Mesenchymal stem cell (in vitro differentiated cells and primary cell): ENCODE results near the gene CD302.

Source experiments
- DNase-seq: peaks from one replicate; pipeline ENCODE4 v3.0.0-alpha.2; 2013
- H2AFZ ChIP-seq: one replicate; pipeline ENCODE4 v1.6.1; 2013; ENCODE audit warnings: low read depth, mild to moderate bottlenecking, control low read depth, inconsistent platforms, low read length, moderate library complexity
- H2AK5ac ChIP-seq: 2 replicates; pipeline ENCODE4 v1.6.1; 2013; ENCODE audit warnings: low read length, moderate library complexity, mild to moderate bottlenecking, inconsistent platforms; ENCODE audit not compliant: severe bottlenecking
- H2BK120ac ChIP-seq: one replicate; pipeline ENCODE4 v1.6.1; 2013; ENCODE audit warnings: low read depth, mild to moderate bottlenecking, inconsistent platforms, low read length, moderate library complexity
- H2BK12ac ChIP-seq, 2 experiments: one replicate each; pipeline ENCODE4 v1.6.1; 2013; ENCODE audit warnings: inconsistent platforms in 2 of 2, low read length in 2 of 2, mild to moderate bottlenecking in 2 of 2, moderate library complexity in 2 of 2, control low read depth in 1 of 2
- H2BK15ac ChIP-seq: one replicate; pipeline ENCODE4 v1.6.1; 2013; ENCODE audit warnings: mild to moderate bottlenecking, low read depth, inconsistent platforms; ENCODE audit not compliant: poor library complexity, severe bottlenecking
- H2BK5ac ChIP-seq: 2 replicates; pipeline ENCODE4 v1.6.1; 2013; ENCODE audit warnings: low read depth, mild to moderate bottlenecking, low read length, control low read depth, inconsistent platforms; ENCODE audit not compliant: poor library complexity, severe bottlenecking
- H3K14ac ChIP-seq, 2 experiments: one replicate each; pipeline ENCODE4 v1.6.1; 2013; ENCODE audit warnings: inconsistent platforms in 2 of 2, low read length in 2 of 2, control low read depth in 1 of 2, mild to moderate bottlenecking in 1 of 2, moderate library complexity in 1 of 2
- H3K18ac ChIP-seq, 2 experiments: one replicate each; pipeline ENCODE4 v1.6.1; 2013; ENCODE audit warnings: inconsistent platforms in 2 of 2, low read length in 2 of 2, control low read depth in 1 of 2, low read depth in 1 of 2, mild to moderate bottlenecking in 1 of 2
- H3K23ac ChIP-seq, 2 experiments: one replicate each; pipeline ENCODE4 v1.6.1; 2013; ENCODE audit warnings: inconsistent platforms in 2 of 2, low read length in 2 of 2, mild to moderate bottlenecking in 2 of 2, moderate library complexity in 2 of 2, control low read depth in 1 of 2
- H3K27ac ChIP-seq: 2 replicates; pipeline ENCODE4 v1.5.1; 2013; ENCODE audit warnings: mild to moderate bottlenecking, moderate library complexity, low read length, control low read depth, inconsistent platforms; ENCODE audit not compliant: poor library complexity, severe bottlenecking
- H3K27me3 ChIP-seq, 2 experiments: 2 replicates each; pipeline versions ENCODE4 v1.6.1 to v1.7.0; 2013; ENCODE audit warnings: low read length in 2 of 2, mild to moderate bottlenecking in 2 of 2, moderate library complexity in 2 of 2, control low read depth in 1 of 2, inconsistent platforms in 1 of 2; ENCODE audit not compliant: control insufficient read depth in 1 of 2, insufficient read depth in 1 of 2
- H3K36me3 ChIP-seq, 2 experiments: 2 replicates each; pipeline versions ENCODE4 v1.6.1 to v1.7.0; 2013; ENCODE audit warnings: low read length in 2 of 2, control low read depth in 1 of 2, inconsistent platforms in 1 of 2, low read depth in 1 of 2, mild to moderate bottlenecking in 1 of 2; ENCODE audit not compliant: insufficient read depth in 2 of 2, control insufficient read depth in 1 of 2
- H3K4ac ChIP-seq, 2 experiments: one replicate each; pipeline ENCODE4 v1.6.1; 2013; ENCODE audit warnings: inconsistent platforms in 2 of 2, low read length in 2 of 2, mild to moderate bottlenecking in 2 of 2, moderate library complexity in 2 of 2, control low read depth in 1 of 2, low read depth in 1 of 2
- H3K4me1 ChIP-seq: 2 replicates; pipeline ENCODE4 v1.6.1; 2013; ENCODE audit warnings: low read depth, low read length, control low read depth; ENCODE audit not compliant: control insufficient read depth, insufficient read depth
- H3K4me2 ChIP-seq: 2 replicates; pipeline ENCODE4 v1.6.1; 2013; ENCODE audit warnings: low read length, mild to moderate bottlenecking, inconsistent platforms; ENCODE audit not compliant: poor library complexity, severe bottlenecking
- H3K4me3 ChIP-seq, 2 experiments: 2 replicates each; pipeline versions ENCODE4 v1.5.1 to v1.7.0; 2013; ENCODE audit warnings: low read length in 2 of 2, mild to moderate bottlenecking in 2 of 2, control low read depth in 1 of 2, low read depth in 1 of 2; ENCODE audit not compliant: insufficient read depth in 1 of 2
- H3K79me1 ChIP-seq: replicated peaks from 2 replicates; pipeline ENCODE4 v1.6.1; 2013; ENCODE audit warnings: mild to moderate bottlenecking, control low read depth, low read length, inconsistent platforms; ENCODE audit not compliant: poor library complexity, severe bottlenecking
- H3K9ac ChIP-seq: 2 replicates; pipeline ENCODE4 v1.7.0; 2013; ENCODE audit warnings: mild to moderate bottlenecking, low read length, moderate library complexity
- H3K9me3 ChIP-seq: 2 replicates; pipeline ENCODE4 v1.7.0; 2013; ENCODE audit warnings: mild to moderate bottlenecking, low read length; ENCODE audit not compliant: control insufficient read depth
- H4K8ac ChIP-seq: one replicate; pipeline ENCODE4 v1.6.1; 2013; ENCODE audit warnings: inconsistent platforms, mild to moderate bottlenecking, low read length, moderate library complexity
- H4K91ac ChIP-seq: one replicate; pipeline ENCODE4 v1.6.1; 2013; ENCODE audit warnings: mild to moderate bottlenecking, low read length, inconsistent platforms
- WGBS: methylation state at CpG from one replicate; pipeline ENCODE4 v1.1.7; 2013; ENCODE audit warnings: mixed read lengths; 5-methylcytosine and 5-hydroxymethylcytosine counted together

CD302 gene

DNA sequence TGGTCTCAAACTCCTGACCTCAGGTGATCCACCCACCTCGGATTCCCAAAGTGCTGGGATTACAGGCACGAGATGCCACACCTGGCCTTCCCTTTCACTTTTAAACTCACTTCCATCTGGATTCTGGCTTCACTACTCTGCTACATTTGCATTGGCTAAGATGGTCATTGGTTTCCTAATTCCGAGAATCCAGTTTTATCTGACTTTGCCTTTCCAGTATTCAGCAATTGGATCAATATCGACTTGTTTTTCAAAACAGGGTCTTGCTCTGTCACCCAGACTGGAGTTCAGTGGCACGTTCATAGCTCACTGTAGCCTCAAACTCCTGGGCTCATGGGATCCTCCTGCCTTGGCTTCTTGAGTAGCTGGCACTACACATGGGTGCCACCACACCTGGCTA is 4.7 kb upstream of the CD302 start:
- Histone ChIP-seq H3K23ac (no peak overlapping the region), H3K36me3 (no peaks in the 10 kb centered on the region), H3K4me2 (no peak overlapping the region), H3K4me1 (peaks cover 3% of the 10 kb centered on the region), H3K9me3 (no peaks in the 10 kb centered on the region), H3K27me3 (no peaks in the 10 kb centered on the region), H3K4ac (no peak overlapping the region), H3K4me3 (no peak overlapping the region), H2AFZ (no peak overlapping the region), H3K79me1 (peaks cover 1% of the 10 kb centered on the region), H4K8ac (no peak overlapping the region), H3K9ac (no peak overlapping the region), H2BK120ac (no peak overlapping the region), H3K14ac (no peak overlapping the region), H3K27ac (no peak overlapping the region), H2BK12ac (no peak overlapping the region), H3K18ac (no peak overlapping the region), H2AK5ac (no peak overlapping the region), H2BK15ac (no peak overlapping the region), H4K91ac (no peak overlapping the region), H2BK5ac (no peak overlapping the region)
- WGBS = 72% methylated on average over 5 of the region's 5 CpGs
- no peak for DNase-seq

DNA sequence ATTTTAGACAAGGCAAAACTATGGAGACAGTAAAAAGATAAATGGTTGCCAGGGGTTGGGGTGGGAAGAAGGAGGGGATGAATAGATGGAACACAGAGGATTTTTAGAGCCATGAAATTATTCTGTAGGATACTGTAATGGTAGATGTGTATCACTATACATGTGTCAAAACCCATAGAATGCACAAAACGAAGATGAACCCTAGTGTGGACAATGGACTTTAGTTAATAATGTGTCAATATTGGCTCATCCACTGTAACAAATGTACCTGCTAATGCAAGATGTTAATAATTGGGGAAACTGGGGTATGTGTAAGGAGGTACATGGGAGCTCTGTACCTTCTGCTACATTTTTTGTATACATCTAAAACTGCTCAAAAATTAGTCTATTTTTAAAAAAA is 1.8 kb upstream of the CD302 start:
- H3K27ac ChIP-seq = no peak overlapping the region
- H3K4me2 ChIP-seq = no peak overlapping the region
- no peak overlapping the region for H2BK15ac ChIP-seq
- no peak overlapping the region for H2BK5ac ChIP-seq
- no peak overlapping the region for H2BK120ac ChIP-seq
- H3K4ac ChIP-seq = no peak overlapping the region
- no peak overlapping the region for H3K18ac ChIP-seq
- DNase-seq = no peak
- H4K91ac ChIP-seq = no peak overlapping the region
- no peak overlapping the region for H3K9ac ChIP-seq
- 80% methylated on average over 1 of the region's 1 CpG for WGBS
- H3K9me3 ChIP-seq = no peaks in the 10 kb centered on the region
- no peak overlapping the region for H4K8ac ChIP-seq
- H2AK5ac ChIP-seq = no peak overlapping the region
- H3K4me3 ChIP-seq = no peak overlapping the region
- no peak overlapping the region for H3K14ac ChIP-seq
- H3K23ac ChIP-seq = no peak overlapping the region
- H2BK12ac ChIP-seq = no peak overlapping the region
- H3K79me1 ChIP-seq = peaks cover 2% of the 10 kb centered on the region
- H3K27me3 ChIP-seq = no peaks in the 10 kb centered on the region
- H3K4me1 ChIP-seq = peaks cover 10% of the 10 kb centered on the region
- H3K36me3 ChIP-seq = no peaks in the 10 kb centered on the region
- no peak overlapping the region for H2AFZ ChIP-seq

DNA sequence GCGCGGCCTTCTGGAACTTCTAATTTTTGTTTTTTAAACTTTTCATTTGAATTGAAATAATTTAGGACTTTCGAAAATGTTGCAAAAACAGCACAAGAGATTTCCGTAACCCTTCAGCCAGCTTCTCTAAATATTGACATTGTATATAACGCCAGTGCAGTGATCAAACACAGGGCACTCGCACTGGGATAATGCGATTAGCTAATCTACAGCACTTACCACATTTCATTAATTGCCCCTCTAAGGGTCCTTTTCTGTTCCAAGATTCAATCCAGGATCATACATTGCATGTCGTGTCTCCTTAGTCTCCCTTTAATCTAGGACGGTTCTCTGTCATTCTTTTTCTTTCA is 343 bp upstream of the CD302 start:
- DNase-seq = no peak
- no peak overlapping the region for H2BK15ac ChIP-seq
- WGBS = 48% methylated on average over 7 of the region's 9 CpGs

DNA sequence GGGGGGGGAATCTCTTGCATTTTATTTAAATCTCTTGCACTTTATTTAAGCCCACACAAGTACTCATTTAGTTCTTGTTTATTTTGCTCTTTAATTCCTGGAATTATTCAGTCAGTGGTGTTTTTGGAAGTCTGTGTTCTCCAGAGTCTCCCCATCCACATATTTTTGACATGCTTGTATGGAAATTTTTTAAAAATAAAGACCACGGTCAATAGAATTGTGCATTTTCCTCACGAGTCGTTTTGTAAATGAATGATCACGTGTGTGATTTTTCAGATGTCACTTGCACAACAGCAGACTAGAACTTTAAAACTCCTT is 824 bp downstream of the CD302 start:
- Histone ChIP-seq H3K36me3 (no peaks in the 10 kb centered on the region), H3K23ac (no peak overlapping the region), H3K18ac (no peak overlapping the region), H3K79me1 (peaks cover 2% of the 10 kb centered on the region), H3K27me3 (no peaks in the 10 kb centered on the region), H3K4ac (no peak overlapping the region), H2BK120ac (no peak overlapping the region), H3K9me3 (no peaks in the 10 kb centered on the region), H4K91ac (no peak overlapping the region), H3K4me2 (peak overlapping the region; percentile 91), H3K4me3 (peak overlapping the region in 1 of 2 experiments; percentile 92), H2BK5ac (no peak overlapping the region), H3K4me1 (peaks cover 10% of the 10 kb centered on the region), H2BK15ac (no peak overlapping the region), H2AFZ (no peak overlapping the region), H2BK12ac (no peak overlapping the region), H3K27ac (no peak overlapping the region), H3K14ac (no peak overlapping the region), H3K9ac (peak overlapping the region; percentile 93), H2AK5ac (no peak overlapping the region), H4K8ac (no peak overlapping the region)
- 41% methylated on average over 4 of the region's 4 CpGs for WGBS
- DNase-seq = no peak

More for the DNA sequence above, 343 bp upstream of the CD302 start:
- Histone ChIP-seq H3K9ac (peak overlapping the region; percentile 93), H3K27ac (no peak overlapping the region), H3K4me3 (peak overlapping the region; percentile 92 to 97), H3K36me3 (no peaks in the 10 kb centered on the region), H3K14ac (no peak overlapping the region), H3K4me2 (peak overlapping the region; percentile 91), H3K18ac (no peak overlapping the region), H2AFZ (no peak overlapping the region), H3K27me3 (no peaks in the 10 kb centered on the region), H2BK5ac (no peak overlapping the region), H2BK12ac (no peak overlapping the region), H4K8ac (no peak overlapping the region), H3K4ac (no peak overlapping the region), H3K9me3 (no peaks in the 10 kb centered on the region), H3K4me1 (peaks cover 10% of the 10 kb centered on the region), H2AK5ac (no peak overlapping the region), H2BK120ac (no peak overlapping the region), H3K23ac (no peak overlapping the region), H3K79me1 (peaks cover 2% of the 10 kb centered on the region), H4K91ac (no peak overlapping the region)
